HG03095 (cell line): ENCODE measurements around the gene PCDHB6.
"Not testable (repeated sequence)": the region's sequence is repeated elsewhere in the genome, so short reads cannot be mapped to it uniquely, and the experiment has no call there.

Experiments used
- ATAC-seq: cut with Tn5 transposase; IDR thresholded peaks from one replicate; pipeline ENCODE4 v1.9.1; 2021; ENCODE audit warnings: moderate library complexity; ENCODE audit not compliant: unreplicated experiment

Gene PCDHB6

DNA sequence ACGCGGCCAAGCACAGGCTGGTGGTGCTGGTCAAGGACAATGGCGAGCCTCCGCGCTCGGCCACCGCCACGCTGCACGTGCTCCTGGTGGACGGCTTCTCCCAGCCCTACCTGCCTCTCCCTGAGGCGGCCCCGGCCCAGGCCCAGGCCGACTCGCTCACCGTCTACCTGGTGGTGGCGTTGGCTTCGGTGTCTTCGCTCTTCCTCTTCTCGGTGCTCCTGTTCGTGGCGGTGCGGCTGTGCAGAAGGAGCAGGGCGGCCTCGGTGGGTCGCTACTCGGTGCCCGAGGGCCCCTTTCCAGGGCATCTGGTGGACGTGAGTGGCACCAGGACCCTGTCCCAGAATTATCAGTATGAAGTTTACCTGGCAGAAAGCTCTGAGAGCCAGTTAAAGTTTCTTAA is 8.0 kb downstream of the PCDHB6 start:
- not testable (repeated sequence) for ATAC-seq

GRCh38 chr5:141172381-141173204 is 22.7 kb downstream of the PCDHB6 start, which contains the start of gene PCDHB7:
Gene PCDHB7 (plus strand): TSS chr5:141172644. CDS start chr5:141172836, 192 bp downstream.
- ATAC-seq: no peak

GRCh38 chr5:141174291-141175104 is 24.6 kb downstream of the PCDHB6 start:
- not testable (repeated sequence) for ATAC-seq

DNA sequence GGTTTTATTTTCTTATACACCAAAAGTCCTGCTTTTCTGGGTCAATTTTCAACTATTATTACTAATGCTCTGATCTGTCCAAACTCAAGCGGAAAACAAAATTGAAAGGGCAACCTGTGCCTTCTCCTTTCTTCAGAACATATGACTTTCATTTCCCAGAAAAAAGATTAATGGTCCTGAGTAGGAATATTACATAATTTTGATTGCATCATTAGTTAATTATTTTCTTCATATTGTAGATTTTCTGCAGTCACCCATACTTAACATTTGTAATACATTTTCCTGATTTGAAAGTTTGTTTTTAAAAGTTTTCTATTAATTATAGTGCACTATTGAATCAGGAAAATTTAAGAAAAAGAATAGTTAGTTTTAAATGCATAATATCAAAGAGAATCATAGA is 26.1 kb downstream of the PCDHB6 start:
- ATAC-seq: no peak

DNA sequence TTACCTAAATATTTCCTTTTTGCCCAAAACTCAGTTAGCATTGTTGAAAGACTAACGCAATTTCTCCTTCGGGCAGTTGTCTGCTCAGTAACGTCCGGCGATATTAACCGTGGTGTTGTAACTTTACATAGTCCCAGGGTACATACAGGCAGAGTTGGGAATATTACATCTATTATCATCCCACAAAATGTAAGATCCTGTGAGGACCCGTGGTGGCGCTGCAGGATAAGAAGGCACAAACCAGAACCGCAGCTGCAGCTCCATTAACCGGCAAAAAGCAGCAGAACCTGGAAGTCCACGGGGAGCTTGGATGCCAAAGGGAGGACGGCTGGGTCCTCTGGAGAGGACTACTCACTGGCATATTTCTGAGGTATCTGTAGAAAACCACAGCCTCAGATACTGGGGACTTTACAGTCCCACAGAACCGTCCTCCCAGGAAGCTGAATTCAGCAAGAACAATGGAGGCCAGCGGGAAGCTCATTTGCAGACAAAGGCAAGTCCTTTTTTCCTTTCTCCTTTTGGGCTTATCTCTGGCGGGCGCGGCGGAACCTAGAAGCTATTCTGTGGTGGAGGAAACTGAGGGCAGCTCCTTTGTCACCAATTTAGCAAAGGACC is 27.8 kb downstream of the PCDHB6 start, which contains the start of gene PCDHB8:
PCDHB8 (plus strand) TSS at position 214 of the 615 bp plus-strand sequence; CDS start at position 459, 245 bp downstream.
- ATAC-seq: not testable (repeated sequence)

DNA sequence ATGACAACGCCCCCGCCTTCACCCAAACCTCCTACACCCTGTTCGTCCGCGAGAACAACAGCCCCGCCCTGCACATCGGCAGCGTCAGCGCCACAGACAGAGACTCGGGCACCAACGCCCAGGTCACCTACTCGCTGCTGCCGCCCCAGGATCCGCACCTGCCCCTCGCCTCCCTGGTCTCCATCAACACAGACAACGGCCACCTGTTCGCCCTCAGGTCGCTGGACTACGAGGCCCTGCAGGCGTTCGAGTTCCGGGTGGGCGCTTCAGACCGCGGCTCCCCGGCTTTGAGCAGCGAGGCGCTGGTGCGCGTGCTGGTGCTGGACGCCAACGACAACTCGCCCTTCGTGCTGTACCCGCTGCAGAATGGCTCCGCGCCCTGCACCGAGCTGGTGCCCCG is 29.5 kb downstream of the PCDHB6 start:
- ATAC-seq: not testable (repeated sequence)

DNA sequence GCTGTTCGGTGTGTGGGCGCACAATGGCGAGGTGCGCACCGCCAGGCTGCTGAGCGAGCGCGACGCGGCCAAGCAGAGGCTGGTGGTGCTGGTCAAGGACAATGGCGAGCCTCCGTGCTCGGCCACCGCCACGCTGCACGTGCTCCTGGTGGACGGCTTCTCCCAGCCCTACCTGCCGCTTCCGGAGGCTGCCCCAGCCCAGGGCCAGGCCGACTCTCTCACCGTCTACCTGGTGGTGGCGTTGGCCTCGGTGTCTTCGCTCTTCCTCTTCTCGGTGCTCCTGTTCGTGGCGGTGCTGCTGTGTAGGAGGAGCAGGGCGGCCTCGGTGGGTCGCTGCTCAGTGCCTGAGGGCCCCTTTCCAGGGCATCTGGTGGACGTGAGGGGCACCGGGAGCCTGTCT is 30.0 kb downstream of the PCDHB6 start:
- ATAC-seq: not testable (repeated sequence)

DNA sequence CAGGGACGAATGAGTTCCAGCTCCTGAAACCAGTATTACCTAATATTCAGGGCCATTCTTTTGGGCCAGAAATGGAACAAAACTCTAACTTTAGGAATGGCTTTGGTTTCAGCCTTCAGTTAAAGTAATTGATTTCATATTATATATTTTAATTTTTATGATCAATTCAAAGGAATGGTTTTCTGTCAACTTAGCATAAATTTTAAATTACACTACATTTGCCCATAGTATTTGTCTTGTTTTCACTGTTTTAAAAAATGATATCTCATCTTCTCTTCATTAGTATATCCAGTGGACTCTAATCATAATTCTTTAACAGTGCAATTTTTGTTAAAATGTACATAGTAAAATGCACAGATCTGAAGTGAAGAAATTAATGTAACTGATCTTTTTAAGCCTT is 30.5 kb downstream of the PCDHB6 start:
- no peak for ATAC-seq

DNA sequence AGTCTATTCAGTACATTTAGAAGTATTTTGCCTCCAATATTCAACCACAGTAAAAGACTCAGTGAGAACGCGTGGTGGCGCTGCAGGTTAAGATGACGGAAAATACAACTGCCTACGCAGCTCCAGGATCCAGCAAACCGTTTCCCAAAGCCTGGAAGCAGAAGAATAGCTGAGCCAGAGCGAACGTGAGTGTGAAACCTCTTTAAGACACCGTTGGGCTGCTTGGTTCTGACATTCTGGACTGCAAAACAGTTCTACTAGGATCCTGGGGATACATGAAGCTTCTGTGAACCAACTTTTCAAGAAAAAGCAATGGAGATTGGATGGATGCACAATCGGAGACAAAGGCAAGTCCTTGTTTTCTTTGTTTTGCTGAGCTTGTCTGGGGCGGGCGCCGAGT is 32.4 kb downstream of the PCDHB6 start, which contains the start of gene PCDHB16:
PCDHB16 (plus strand) TSS at position 140 of the 400 bp plus-strand sequence; CDS start at position 313, 173 bp downstream.
- no peak for ATAC-seq

- ATAC-seq: not testable (repeated sequence)
These were observed 34.4 kb downstream of the PCDHB6 start for GRCh38 chr5:141184117-141184855.

- ATAC-seq: no peak
These were observed 37.1 kb downstream of the PCDHB6 start, which contains the start of gene PCDHB9 for GRCh38 chr5:141186897-141187512. Gene PCDHB9 (plus strand): TSS chr5:141187161. CDS start chr5:141187319, 158 bp downstream.

- ATAC-seq: not testable (repeated sequence)
These were observed 38.8 kb downstream of the PCDHB6 start for GRCh38 chr5:141188682-141189081.

DNA sequence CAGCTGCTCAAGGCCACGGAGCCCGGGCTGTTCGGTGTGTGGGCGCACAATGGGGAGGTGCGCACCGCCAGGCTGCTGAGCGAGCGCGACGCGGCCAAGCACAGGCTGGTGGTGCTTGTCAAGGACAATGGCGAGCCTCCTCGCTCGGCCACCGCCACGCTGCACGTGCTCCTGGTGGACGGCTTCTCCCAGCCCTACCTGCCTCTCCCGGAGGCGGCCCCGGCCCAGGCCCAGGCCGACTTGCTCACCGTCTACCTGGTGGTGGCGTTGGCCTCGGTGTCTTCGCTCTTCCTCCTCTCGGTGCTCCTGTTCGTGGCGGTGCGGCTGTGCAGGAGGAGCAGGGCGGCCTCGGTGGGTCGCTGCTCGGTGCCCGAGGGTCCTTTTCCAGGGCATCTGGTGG is 39.3 kb downstream of the PCDHB6 start:
- not testable (repeated sequence) for ATAC-seq

- no peak for ATAC-seq
These were observed 42.4 kb downstream of the PCDHB6 start, which contains the start of gene PCDHB10 for GRCh38 chr5:141192110-141192725. Gene PCDHB10 (plus strand): TSS chr5:141192353. CDS start chr5:141192553, 200 bp downstream.

- ATAC-seq: not testable (repeated sequence)
These were observed 44.5 kb downstream of the PCDHB6 start for GRCh38 chr5:141194332-141194731.

DNA sequence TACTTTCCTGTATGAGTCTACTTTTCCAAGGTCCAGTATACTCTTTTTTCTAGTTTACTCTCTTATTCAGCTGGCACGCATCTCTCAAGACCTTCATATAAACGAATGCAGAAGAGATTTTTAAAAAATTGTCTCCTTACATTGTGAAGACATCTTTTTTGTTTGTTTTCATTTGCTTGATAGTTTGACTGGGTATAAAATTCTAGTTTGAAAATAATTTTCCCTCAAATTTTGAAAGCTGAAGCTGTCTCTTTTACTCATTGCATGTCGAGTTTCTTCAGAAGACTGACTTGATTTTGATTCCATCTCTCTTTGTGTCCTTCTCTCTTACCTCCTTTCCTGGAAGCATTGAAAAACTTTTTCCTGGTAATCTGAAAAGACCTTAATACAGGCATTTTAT is 46.5 kb downstream of the PCDHB6 start:
- ATAC-seq: no peak

DNA sequence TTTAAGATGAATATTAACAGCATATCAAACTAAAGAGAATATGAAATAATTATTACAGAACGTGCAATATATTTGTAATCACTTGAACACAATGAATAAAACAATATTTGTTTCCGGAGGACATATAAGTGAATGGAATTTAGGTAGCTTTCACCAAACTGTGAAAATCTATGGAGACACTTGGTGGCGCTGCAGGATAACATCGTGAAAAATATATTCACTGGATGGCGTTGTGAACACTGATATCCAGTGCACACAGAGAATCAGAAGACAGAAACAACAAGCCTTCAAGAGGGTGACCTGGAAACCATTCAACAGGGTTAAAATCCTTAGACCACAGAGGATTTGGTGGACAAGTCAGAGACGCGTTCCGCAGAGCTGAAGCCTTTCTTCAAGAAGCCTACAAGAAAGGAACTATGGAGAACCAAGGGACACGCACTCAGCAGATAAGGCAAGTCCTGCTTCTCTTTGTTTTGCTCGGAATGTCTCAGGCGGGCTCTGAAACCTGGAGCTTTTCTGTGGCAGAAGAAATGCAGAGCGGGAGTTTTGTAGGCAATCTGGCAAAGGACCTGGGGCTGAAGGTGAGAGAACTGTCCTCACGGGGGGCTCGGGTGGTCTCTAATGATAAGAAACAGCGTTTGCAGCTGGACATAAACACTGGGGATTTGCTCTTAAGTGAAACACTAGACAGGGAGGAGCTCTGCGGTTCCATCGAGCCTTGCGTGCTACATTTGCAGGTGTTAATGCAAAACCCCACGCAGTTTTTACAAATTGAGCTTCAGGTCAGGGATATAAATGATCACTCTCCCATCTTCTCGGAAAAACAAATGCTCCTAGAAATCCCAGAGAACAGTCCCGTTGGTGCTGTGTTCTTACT is 49.7 kb downstream of the PCDHB6 start, which contains the start of gene PCDHB11:
PCDHB11 (plus strand) TSS at position 269 of the 877 bp plus-strand sequence; CDS start at position 417, 148 bp downstream.
- no peak for ATAC-seq

DNA sequence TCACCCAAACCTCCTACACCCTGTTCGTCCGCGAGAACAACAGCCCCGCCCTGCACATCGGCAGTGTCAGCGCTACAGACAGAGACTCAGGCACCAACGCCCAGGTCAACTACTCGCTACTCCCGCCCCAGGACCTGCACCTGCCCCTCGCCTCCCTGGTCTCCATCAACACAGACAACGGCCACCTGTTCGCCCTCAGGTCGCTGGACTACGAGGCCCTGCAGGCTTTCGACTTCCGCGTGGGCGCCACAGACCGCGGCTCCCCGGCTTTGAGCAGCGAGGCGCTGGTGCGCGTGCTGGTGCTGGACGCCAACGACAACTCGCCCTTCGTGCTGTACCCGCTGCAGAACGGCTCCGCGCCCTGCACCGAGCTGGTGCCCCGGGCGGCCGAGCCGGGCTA is 51.3 kb downstream of the PCDHB6 start:
- ATAC-seq: not testable (repeated sequence)
